GM21786 (cell line): Measurements from ENCODE around the gene APBA2.
"Not testable (repeated sequence)": the region's sequence is repeated elsewhere in the genome, so short reads cannot be mapped to it uniquely, and the experiment has no call there.

Experiments
- ATAC-seq: cut with Tn5 transposase; IDR thresholded peaks from one replicate; pipeline ENCODE4 v1.9.1; 2021; ENCODE audit not compliant: unreplicated experiment

Gene APBA2

GRCh38 chr15:29149738-29150075 is 263.9 kb downstream of the APBA2 start:
- ATAC-seq: no peak

GRCh38 chr15:29150515-29151483 is 265.0 kb downstream of the APBA2 start:
- no peak for ATAC-seq

- no peak for ATAC-seq
These were observed 265.7 kb downstream of the APBA2 start for GRCh38 chr15:29151484-29151857.

- ATAC-seq: no peak
These were observed 270.7 kb downstream of the APBA2 start for GRCh38 chr15:29156521-29156920.

- no peak for ATAC-seq
These were observed 274.1 kb downstream of the APBA2 start for GRCh38 chr15:29159771-29160455.

GRCh38 chr15:29162411-29162810 is 276.6 kb downstream of the APBA2 start:
- ATAC-seq: no peak

- ATAC-seq: not testable (repeated sequence)
These were observed 281.3 kb downstream of the APBA2 start for GRCh38 chr15:29167122-29167521.
